ENCODE measurements around the gene DEFB116. TPM values are rescaled to one million over a fixed set of nuclear protein-coding genes. Genes with fewer than 3 reads are reported as not detected.
"Not testable (repeated sequence)": the region's sequence is repeated elsewhere in the genome, so short reads cannot be mapped to it uniquely, and the experiment has no call there.

Gene DEFB116
- total RNA-seq (2014; rRNA removed; shearing (Covaris generic)), result not detected in 2 replicates

- in situ Hi-C loops (cut with HindIII; ENCODE audit: low sequenced_read_pairs), result no loop called here
Observed at GRCh38 chr20:31308535-31309162, at the start of gene DEFB116. Gene DEFB116 (minus strand): TSS chr20:31308585. CDS start chr20:31308585, 0 bp downstream.

GRCh38 chr20:31355981-31356380 is 47.6 kb upstream of the DEFB116 start:
- in situ Hi-C loops (cut with HindIII; ENCODE audit: low sequenced_read_pairs), result no loop called here
- no peak for DNase-seq (ENCODE audit: low spot score)

More at GRCh38 chr20:31308535-31309162, at the start of gene DEFB116:
- no peak for DNase-seq (ENCODE audit: low spot score)

- in situ Hi-C loops (cut with HindIII; ENCODE audit: low sequenced_read_pairs), result no loop called here
- DNase-seq (ENCODE audit: low spot score), result no peak
Observed at GRCh38 chr20:31341470-31341869, 33.1 kb upstream of the DEFB116 start.

- DNase-seq (ENCODE audit: low spot score), result no peak
- in situ Hi-C loops (cut with HindIII; ENCODE audit: low sequenced_read_pairs), result no loop called here
Observed at GRCh38 chr20:31330893-31331292, 22.5 kb upstream of the DEFB116 start.

- DNase-seq (ENCODE audit: low spot score), result no peak
- in situ Hi-C loops (cut with HindIII; ENCODE audit: low sequenced_read_pairs), result no loop called here
Observed at GRCh38 chr20:31322504-31322903, 14.1 kb upstream of the DEFB116 start.

- in situ Hi-C loops (cut with HindIII; ENCODE audit: low sequenced_read_pairs), result not testable (repeated sequence)
Observed at GRCh38 chr20:31284964-31285363, 23.4 kb downstream of the DEFB116 start.

GRCh38 chr20:31278178-31278577 is 30.2 kb downstream of the DEFB116 start:
- no peak for DNase-seq (ENCODE audit: low spot score)
- in situ Hi-C loops (cut with HindIII; ENCODE audit: low sequenced_read_pairs), result no loop called here

More at GRCh38 chr20:31284964-31285363, 23.4 kb downstream of the DEFB116 start:
- not testable (repeated sequence) for DNase-seq (ENCODE audit: low spot score)

GRCh38 chr20:31274441-31274840 is 33.9 kb downstream of the DEFB116 start:
- in situ Hi-C loops (cut with HindIII; ENCODE audit: low sequenced_read_pairs), result no loop called here
- no peak for DNase-seq (ENCODE audit: low spot score)

- in situ Hi-C loops (cut with HindIII; ENCODE audit: low sequenced_read_pairs), result no loop called here
- peak; percentile 1 for DNase-seq (ENCODE audit: low spot score)
Observed at GRCh38 chr20:31260326-31260932, 48.0 kb downstream of the DEFB116 start.

- in situ Hi-C loops (cut with HindIII; ENCODE audit: low sequenced_read_pairs), result no loop called here
- no peak for DNase-seq (ENCODE audit: low spot score)
Observed at GRCh38 chr20:31257364-31257763, 51.0 kb downstream of the DEFB116 start, which contains the start of gene DEFB115. Gene DEFB115 (plus strand): TSS chr20:31257664. CDS start chr20:31257664, 0 bp downstream.

- in situ Hi-C loops (cut with HindIII; ENCODE audit: low sequenced_read_pairs), result no loop called here
- DNase-seq (ENCODE audit: low spot score), result no peak
Observed at GRCh38 chr20:31256959-31257358, 51.4 kb downstream of the DEFB116 start.

Other genes starting within 250 kb of the DEFB116 start
- gene DEFB115, start 50.9 kb downstream of the DEFB116 start, total RNA-seq (2014; rRNA removed; shearing (Covaris generic)), result not detected in 2 replicates
- gene DEFB118, start 60.0 kb upstream of the DEFB116 start, total RNA-seq (2014; rRNA removed; shearing (Covaris generic)), result not detected in 2 replicates
- not detected in 2 replicates for gene DEFB119, start 82.0 kb upstream of the DEFB116 start, total RNA-seq (2014; rRNA removed; shearing (Covaris generic))
- not detected in 2 replicates for gene DEFB121, start 97.6 kb upstream of the DEFB116 start, total RNA-seq (2014; rRNA removed; shearing (Covaris generic))
- gene DEFB123, start 132.0 kb upstream of the DEFB116 start, total RNA-seq (2014; rRNA removed; shearing (Covaris generic)), result not detected in 2 replicates
- not detected in 2 replicates for gene DEFB124, start 166.5 kb upstream of the DEFB116 start, total RNA-seq (2014; rRNA removed; shearing (Covaris generic))
- not detected in 2 replicates for gene REM1, start 166.7 kb upstream of the DEFB116 start, total RNA-seq (2014; rRNA removed; shearing (Covaris generic))
- 124 and 138 TPM in 2 replicates for gene HM13, start 205.9 kb upstream of the DEFB116 start, total RNA-seq (2014; rRNA removed; shearing (Covaris generic))